K562 (cell line): Measurements from ENCODE around the gene PMPCB. TPM values are rescaled to one million over a fixed set of nuclear protein-coding genes. Genes with fewer than 3 reads are reported as not detected.

Source experiments
- ARID1B ChIP-seq: fragments of 450-650 bp; IDR thresholded peaks from 2 replicates; pipeline ENCODE4 v1.6.1; 2016; ENCODE audit warnings: antibody characterized with exemption, mild to moderate bottlenecking, inconsistent platforms
- ASH1L ChIP-seq: fragments of 450-650 bp; IDR thresholded peaks from 2 replicates; pipeline ENCODE4 v1.6.1; 2018; ENCODE audit warnings: borderline replicate concordance, mild to moderate bottlenecking, low read depth; ENCODE audit not compliant: partially characterized antibody
- CBX5 ChIP-seq: IDR thresholded peaks from 2 replicates; pipeline ENCODE4 v1.6.1; 2014; ENCODE audit warnings: low read depth, borderline replicate concordance
- CHCHD3 ChIP-seq: fragments of 250-450 bp; sonication (Bioruptor Pico); IDR thresholded peaks from 2 replicates; pipeline ENCODE4 v2.1.2; 2022; ENCODE audit warnings: mild to moderate bottlenecking
- DACH1 ChIP-seq: fragments of 450-650 bp; IDR thresholded peaks from 2 replicates; pipeline ENCODE4 v1.6.1; 2018; ENCODE audit not compliant: partially characterized antibody
- DDX20 ChIP-seq: fragments of 450-650 bp; IDR thresholded peaks from 2 replicates; pipeline ENCODE4 v1.6.1; 2016; ENCODE audit warnings: missing genetic modification characterization, low read depth, mild to moderate bottlenecking, missing compliant biosample characterization, moderate library complexity
- HDAC6 ChIP-seq: IDR thresholded peaks from 2 replicates; pipeline ENCODE4 v1.6.1; 2012; ENCODE audit warnings: low read depth, mild to moderate bottlenecking, control low read depth, inconsistent platforms, low read length, moderate library complexity
- HLTF ChIP-seq: fragments of 450-650 bp; IDR thresholded peaks from 2 replicates; pipeline ENCODE4 v1.6.1; 2016
- ILK ChIP-seq: fragments of 450-650 bp; IDR thresholded peaks from 2 replicates; pipeline ENCODE4 v1.6.1; 2016; ENCODE audit warnings: missing genetic modification characterization, low read depth, mild to moderate bottlenecking, missing compliant biosample characterization, moderate library complexity, borderline replicate concordance
- KDM4B ChIP-seq, 2 experiments: fragments of 450-650 bp in 1 of 2; sonication (generic) in 1 of 2; IDR thresholded peaks; 2 replicates each; pipeline ENCODE4 v1.6.1; 2016 to 2017; ENCODE audit warnings: borderline replicate concordance in 2 of 2, antibody characterized with exemption in 1 of 2, low read depth in 1 of 2, mild to moderate bottlenecking in 1 of 2
- KLF10 ChIP-seq: fragments of 250-450 bp; sonication (Bioruptor Pico); IDR thresholded peaks from 2 replicates; pipeline ENCODE4 v1.6.1; 2021; ENCODE audit warnings: matching md5 sums
- PHB2 ChIP-seq: fragments of 450-650 bp; IDR thresholded peaks from 2 replicates; pipeline ENCODE4 v1.6.1; 2017; ENCODE audit warnings: low read depth
- RBM14 ChIP-seq: fragments of 200-400 bp; formaldehyde crosslinking; IDR thresholded peaks from 2 replicates; pipeline ENCODE4 v1.6.1; 2018; ENCODE audit warnings: low read depth, mild to moderate bottlenecking, low read length, moderate library complexity, borderline replicate concordance; ENCODE audit not compliant: insufficient read depth
- SREBF1 ChIP-seq: fragments of 150-350 bp; IDR thresholded peaks from 2 replicates; pipeline ENCODE4 v1.6.1; 2014; ENCODE audit warnings: antibody characterized with exemption, low read depth, low read length, borderline replicate concordance
- U2AF2 ChIP-seq: fragments of 200-400 bp; formaldehyde crosslinking; optimal IDR thresholded peaks from 2 replicates; pipeline ENCODE3; 2017; ENCODE audit warnings: low read depth, mild to moderate bottlenecking, low read length
- ZBTB7A ChIP-seq: IDR thresholded peaks from 2 replicates; pipeline ENCODE4 v1.6.1; 2011; ENCODE audit warnings: low read depth, mild to moderate bottlenecking, low read length, moderate library complexity, borderline replicate concordance; ENCODE audit not compliant: control insufficient read depth
- ZNF165 ChIP-seq: fragments of 250-450 bp; sonication (Bioruptor Pico); IDR thresholded peaks from 2 replicates; pipeline ENCODE4 v1.4.0; 2020; ENCODE audit warnings: borderline replicate concordance
- ZNF57 ChIP-seq: fragments of 450-650 bp; formaldehyde crosslinking; IDR thresholded peaks from 2 replicates; pipeline ENCODE4 v1.4.0; 2020; ENCODE audit warnings: mild to moderate bottlenecking, moderate library complexity
- ZNF778 ChIP-seq: fragments of 450-650 bp; formaldehyde crosslinking; IDR thresholded peaks from 2 replicates; pipeline ENCODE4 v1.4.0; 2020; ENCODE audit warnings: mild to moderate bottlenecking, moderate library complexity
- polyA plus RNA-seq, 8 experiments: library from polyadenylated mRNA; depleted of rRNA in 4 of 8; stranded (reverse) in 5 of 8; unstranded in 3 of 8; fragments of >200 nt; fragmentation: Nextera tagmentation in 2 of 8; fragmentation: Illumina TruSeq in 1 of 8; extraction: Ambion mirVana in 2 of 8; extraction: Trizol in 1 of 8; gene quantifications; 2 replicates each; pipeline versions ENCODE4 v1.2.1 to v1.2.3, GENCODE V29; 2011 to 2014; ENCODE audit warnings: inconsistent platforms in 1 of 8, missing spikeins in 1 of 8
- total RNA-seq, 7 experiments: library from RNA; depleted of rRNA in 6 of 7; stranded (reverse); fragments of >200 nt in 6 of 7; fragmentation: Illumina TruSeq in 2 of 7; extraction: Trizol in 2 of 7; gene quantifications; 2 replicates each; pipeline versions ENCODE4 v1.2.1 to v1.2.3, GENCODE V29; 2011 to 2021; ENCODE audit warnings: low replicate concordance in 1 of 7
- TF ChIP-seq, protein P1 (sequence below): fragments of 450-650 bp; IDR thresholded peaks from 2 replicates; pipeline ENCODE4 v1.6.1; 2016; ENCODE audit warnings: antibody characterized with exemption
- TF ChIP-seq, protein P2 (sequence below): fragments of 450-650 bp; conservative IDR thresholded peaks from 2 replicates; pipeline ENCODE4 v1.6.1; 2016; ENCODE audit warnings: missing genetic modification characterization, low read depth, mild to moderate bottlenecking, control low read depth, missing compliant biosample characterization
- TF ChIP-seq, protein P3 (sequence below), 3 experiments: fragments of 200-800 bp in 1 of 3; sonication (Bioruptor generic) in 1 of 3; sonication (generic) in 1 of 3; formaldehyde crosslinking in 1 of 3; IDR thresholded peaks; 2 replicates each; pipeline versions ENCODE4 v1.6.1 to v1.8.0; 2016 to 2022; ENCODE audit warnings: mild to moderate bottlenecking in 2 of 3, missing compliant biosample characterization in 2 of 3, missing genetic modification characterization in 2 of 3, missing genetic modification reagents in 1 of 3
- TF ChIP-seq, protein P4 (sequence below): fragments of 450-650 bp; formaldehyde crosslinking; IDR thresholded peaks from 2 replicates; pipeline ENCODE4 v1.4.0; 2020; ENCODE audit warnings: mild to moderate bottlenecking, moderate library complexity

The PMPCB gene
- total and polyA plus RNA-seq, 9 of the 15 experiments (the other 6 are each of a cell fraction or from before 2014, with no cell fraction given), result 61.2 to 209 (median 105) TPM

DNA sequence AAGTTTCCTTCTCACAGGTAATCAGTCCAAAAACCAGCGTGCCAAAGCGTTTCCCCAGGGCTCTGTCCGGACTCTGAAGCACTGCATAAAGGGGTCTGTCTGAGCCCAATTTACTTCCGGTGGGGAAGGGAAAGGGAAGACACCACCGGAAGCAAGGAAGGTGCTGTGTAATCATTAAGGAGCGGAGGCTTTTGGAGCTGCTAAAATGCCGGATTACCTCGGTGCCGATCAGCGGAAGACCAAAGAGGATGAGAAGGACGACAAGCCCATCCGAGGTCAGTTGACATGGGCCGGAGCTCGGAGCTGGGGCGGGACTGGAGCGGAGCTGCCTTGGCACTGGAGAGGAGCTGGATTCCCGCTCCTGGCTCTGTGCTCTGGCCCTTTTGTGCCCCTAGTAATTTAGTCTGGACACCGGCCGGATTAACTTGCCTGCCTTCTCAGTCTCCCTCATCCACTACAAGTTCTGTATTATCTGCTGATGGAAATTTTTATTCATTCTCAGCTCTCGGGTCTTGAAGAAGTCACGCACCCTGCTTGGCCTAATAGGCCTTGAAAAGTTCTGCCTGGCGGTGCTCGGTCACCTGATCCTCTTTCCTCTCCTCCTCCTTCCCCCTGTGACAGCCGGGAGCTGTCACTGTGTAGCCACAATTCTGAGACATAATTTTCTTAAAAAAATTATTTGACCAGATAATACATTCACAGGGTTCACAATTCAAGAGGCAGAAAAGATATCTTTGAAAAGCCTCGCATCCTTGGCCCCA, 50.5 kb downstream of the PMPCB start, which contains the start of gene PSMC2 (continued):
- TF ChIP-seq RBM14 (no peak), KLF10 (CRISPR knock-in tag) (no peak), ZBTB7A (peak; percentile 85), KDM4B (IDR thresholded peaks at IDR 0.05; ENCODE audit: borderline replicate concordance in 2 of 2, low read depth in 1 of 2) (peak in 1 of 2 experiments; percentile 76; a peak in 1 of 4 replicates), DACH1 (no peak), SREBF1 (peak; percentile 57; the same call in 1 of the 2 replicates), CHCHD3 (CRISPR knock-in tag) (no peak), ZNF165 (CRISPR knock-in tag) (no peak), ILK (tag) (no peak), HDAC6 (no peak), U2AF2 (no peak), ZNF778 (CRISPR knock-in tag) (no peak), ARID1B (no peak), PHB2 (no peak), CBX5 (no peak), ASH1L (no peak), ZNF57 (no peak), HLTF (no peak), DDX20 (tag) (no peak)
- TF ChIP-seq, protein P1, sequence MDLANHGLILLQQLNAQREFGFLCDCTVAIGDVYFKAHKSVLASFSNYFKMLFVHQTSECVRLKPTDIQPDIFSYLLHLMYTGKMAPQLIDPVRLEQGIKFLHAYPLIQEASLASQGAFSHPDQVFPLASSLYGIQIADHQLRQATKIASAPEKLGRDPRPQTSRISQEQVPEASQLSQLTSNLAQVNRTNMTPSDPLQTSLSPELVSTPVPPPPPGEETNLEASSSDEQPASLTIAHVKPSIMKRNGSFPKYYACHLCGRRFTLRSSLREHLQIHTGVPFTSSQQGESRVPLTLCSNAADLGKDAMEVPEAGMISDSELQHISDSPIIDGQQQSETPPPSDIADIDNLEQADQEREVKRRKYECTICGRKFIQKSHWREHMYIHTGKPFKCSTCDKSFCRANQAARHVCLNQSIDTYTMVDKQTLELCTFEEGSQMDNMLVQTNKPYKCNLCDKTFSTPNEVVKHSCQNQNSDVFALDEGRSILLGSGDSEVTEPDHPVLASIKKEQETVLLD, result no peak
- TF ChIP-seq, protein P2, sequence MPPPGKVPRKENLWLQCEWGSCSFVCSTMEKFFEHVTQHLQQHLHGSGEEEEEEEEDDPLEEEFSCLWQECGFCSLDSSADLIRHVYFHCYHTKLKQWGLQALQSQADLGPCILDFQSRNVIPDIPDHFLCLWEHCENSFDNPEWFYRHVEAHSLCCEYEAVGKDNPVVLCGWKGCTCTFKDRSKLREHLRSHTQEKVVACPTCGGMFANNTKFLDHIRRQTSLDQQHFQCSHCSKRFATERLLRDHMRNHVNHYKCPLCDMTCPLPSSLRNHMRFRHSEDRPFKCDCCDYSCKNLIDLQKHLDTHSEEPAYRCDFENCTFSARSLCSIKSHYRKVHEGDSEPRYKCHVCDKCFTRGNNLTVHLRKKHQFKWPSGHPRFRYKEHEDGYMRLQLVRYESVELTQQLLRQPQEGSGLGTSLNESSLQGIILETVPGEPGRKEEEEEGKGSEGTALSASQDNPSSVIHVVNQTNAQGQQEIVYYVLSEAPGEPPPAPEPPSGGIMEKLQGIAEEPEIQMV (tag), result no peak
- TF ChIP-seq, protein P3, sequence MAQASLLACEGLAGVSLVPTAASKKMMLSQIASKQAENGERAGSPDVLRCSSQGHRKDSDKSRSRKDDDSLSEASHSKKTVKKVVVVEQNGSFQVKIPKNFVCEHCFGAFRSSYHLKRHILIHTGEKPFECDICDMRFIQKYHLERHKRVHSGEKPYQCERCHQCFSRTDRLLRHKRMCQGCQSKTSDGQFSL (CRISPR knock-in tag; IDR thresholded peaks at IDR 0.05), result no peak
- TF ChIP-seq, protein P3 (tag; IDR thresholded peaks at IDR 0.05), result no peak
- TF ChIP-seq, protein P4, sequence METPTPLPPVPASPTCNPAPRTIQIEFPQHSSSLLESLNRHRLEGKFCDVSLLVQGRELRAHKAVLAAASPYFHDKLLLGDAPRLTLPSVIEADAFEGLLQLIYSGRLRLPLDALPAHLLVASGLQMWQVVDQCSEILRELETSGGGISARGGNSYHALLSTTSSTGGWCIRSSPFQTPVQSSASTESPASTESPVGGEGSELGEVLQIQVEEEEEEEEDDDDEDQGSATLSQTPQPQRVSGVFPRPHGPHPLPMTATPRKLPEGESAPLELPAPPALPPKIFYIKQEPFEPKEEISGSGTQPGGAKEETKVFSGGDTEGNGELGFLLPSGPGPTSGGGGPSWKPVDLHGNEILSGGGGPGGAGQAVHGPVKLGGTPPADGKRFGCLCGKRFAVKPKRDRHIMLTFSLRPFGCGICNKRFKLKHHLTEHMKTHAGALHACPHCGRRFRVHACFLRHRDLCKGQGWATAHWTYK (CRISPR knock-in tag), result peak; percentile 43; the same call in 1 of the 2 replicates
